Astrocyte (in vitro differentiated cells and primary cell): ENCODE data around the gene BLVRA. TPM values are rescaled to one million over a fixed set of nuclear protein-coding genes. Genes with fewer than 3 reads are reported as not detected.

ENCODE experiments used
- DNase-seq: peaks from one replicate; pipeline ENCODE4 v3.0.0-alpha.2; 2010; ENCODE audit warnings: low read depth
- FAIRE-seq: peaks from 2 replicates; lab custom pipeline; 2011; peaks lifted over from hg19 to GRCh38; lab: Jason Lieb, UNC
- H2AFZ ChIP-seq: 2 replicates; pipeline ENCODE4 v1.6.0; 2012; ENCODE audit warnings: low read depth, low read length, inconsistent platforms
- H3K27ac ChIP-seq: 2 replicates; pipeline ENCODE4 v1.5.1; 2011; ENCODE audit warnings: low read depth, low read length, inconsistent platforms
- H3K27me3 ChIP-seq: 2 replicates; pipeline ENCODE4 v1.6.0; 2011; ENCODE audit warnings: low read length, inconsistent platforms; ENCODE audit not compliant: insufficient read depth
- H3K36me3 ChIP-seq: 2 replicates; pipeline ENCODE4 v1.5.1; 2011; ENCODE audit warnings: low read length, inconsistent platforms; ENCODE audit not compliant: insufficient read depth
- H3K4me1 ChIP-seq: 2 replicates; pipeline ENCODE4 v1.5.1; 2011; ENCODE audit warnings: low read length, inconsistent platforms; ENCODE audit not compliant: insufficient read depth
- H3K4me2 ChIP-seq: 2 replicates; pipeline ENCODE4 v1.6.0; 2012; ENCODE audit warnings: low read length, inconsistent platforms
- H3K4me3 ChIP-seq: 2 replicates; pipeline ENCODE4 v1.5.1; 2011; ENCODE audit warnings: low read depth, mild to moderate bottlenecking, low read length, inconsistent platforms; ENCODE audit not compliant: insufficient read depth
- H3K79me2 ChIP-seq: 2 replicates; pipeline ENCODE4 v1.6.0; 2012; ENCODE audit warnings: mild to moderate bottlenecking, low read length, inconsistent platforms; ENCODE audit not compliant: insufficient read depth
- H3K9ac ChIP-seq: 2 replicates; pipeline ENCODE4 v1.6.0; 2012; ENCODE audit warnings: mild to moderate bottlenecking, low read length, inconsistent platforms
- H3K9me3 ChIP-seq: 2 replicates; pipeline ENCODE4 v1.5.1; 2012; ENCODE audit warnings: low read depth, mild to moderate bottlenecking, low read length, inconsistent platforms; ENCODE audit not compliant: insufficient read depth
- H4K20me1 ChIP-seq: 2 replicates; pipeline ENCODE4 v1.6.0; 2012; ENCODE audit warnings: low read length, inconsistent platforms; ENCODE audit not compliant: insufficient read depth
- H3K27ac Mint-ChIP-seq: one replicate; pipeline ENCODE4 v1.8.0; 2021; ENCODE audit warnings: mild to moderate bottlenecking, mixed read lengths; ENCODE audit not compliant: unreplicated experiment
- H3K27me3 Mint-ChIP-seq: one replicate; pipeline ENCODE4 v1.8.0; 2021; ENCODE audit warnings: low read depth, mixed read lengths; ENCODE audit not compliant: unreplicated experiment
- H3K36me3 Mint-ChIP-seq: one replicate; pipeline ENCODE4 v1.8.0; 2021; ENCODE audit warnings: low read depth, mixed read lengths; ENCODE audit not compliant: unreplicated experiment
- H3K4me1 Mint-ChIP-seq: one replicate; pipeline ENCODE4 v1.8.0; 2021; ENCODE audit warnings: low read depth, mixed read lengths; ENCODE audit not compliant: unreplicated experiment
- H3K4me3 Mint-ChIP-seq: one replicate; pipeline ENCODE4 v1.8.0; 2021; ENCODE audit warnings: mild to moderate bottlenecking, moderate library complexity, mixed read lengths; ENCODE audit not compliant: unreplicated experiment
- H3K9me3 Mint-ChIP-seq: one replicate; pipeline ENCODE4 v1.8.0; 2021; ENCODE audit warnings: mild to moderate bottlenecking, mixed read lengths; ENCODE audit not compliant: unreplicated experiment
- CTCF ChIP-seq: IDR thresholded peaks from 2 replicates; pipeline ENCODE4 v1.5.1; 2011; ENCODE audit warnings: low read depth, mild to moderate bottlenecking, inconsistent platforms, low read length, moderate library complexity; ENCODE audit not compliant: insufficient read depth
- EZH2 ChIP-seq: IDR thresholded peaks from 2 replicates; pipeline ENCODE4 v1.6.1; 2012; ENCODE audit warnings: mild to moderate bottlenecking, low read length, inconsistent platforms; ENCODE audit not compliant: insufficient read depth
- total RNA-seq: library from RNA; stranded (reverse); gene quantifications from 2 replicates; pipeline ENCODE4 v1.2.1, GENCODE V29; 2021

Gene BLVRA
- total RNA-seq, 1 donor from 2014 or later: 48.9 TPM

- Histone ChIP-seq H3K4me1 (no peaks in the 10 kb centered on the region), H3K4me2 (peak overlapping the region; percentile 83), H4K20me1 (no peaks in the 10 kb centered on the region), H3K36me3 (no peaks in the 10 kb centered on the region), H3K27me3 (no peaks in the 10 kb centered on the region), H3K9ac (peak overlapping the region; percentile 69), H3K79me2 (no peaks in the 10 kb centered on the region), H3K4me3 (no peak overlapping the region), H3K9me3 (peaks cover 3% of the 10 kb centered on the region), H3K27ac (no peak overlapping the region), H2AFZ (peak overlapping the region; percentile 92)
- Mint-ChIP-seq H3K4me1 (no peaks in the 10 kb centered on the region), H3K27ac (no peak overlapping the region), H3K9me3 (peaks cover 11% of the 10 kb centered on the region), H3K4me3 (no peak overlapping the region), H3K36me3 (no peaks in the 10 kb centered on the region), H3K27me3 (no peaks in the 10 kb centered on the region)
- TF ChIP-seq EZH2: no peak
- no peak for TF ChIP-seq CTCF
- DNase-seq (no peak), FAIRE-seq (no peak)
Measured at GRCh38 chr7:43838201-43838658, 79.8 kb downstream of the BLVRA start.

- peaks cover 5% of the 10 kb centered on the region for H3K4me1 ChIP-seq
- no peaks in the 10 kb centered on the region for H3K9me3 ChIP-seq
- no peaks in the 10 kb centered on the region for H3K36me3 Mint-ChIP-seq
- H3K4me1 Mint-ChIP-seq: no peaks in the 10 kb centered on the region
- H3K36me3 ChIP-seq: no peaks in the 10 kb centered on the region
- no peak overlapping the region for H3K9ac ChIP-seq
- FAIRE-seq (no peak), DNase-seq (no peak)
- no peak for TF ChIP-seq CTCF
- TF ChIP-seq EZH2: no peak
- H3K27me3 ChIP-seq: no peaks in the 10 kb centered on the region
- no peaks in the 10 kb centered on the region for H3K9me3 Mint-ChIP-seq
- H3K4me3 Mint-ChIP-seq: no peak overlapping the region
- no peak overlapping the region for H3K27ac ChIP-seq
- no peaks in the 10 kb centered on the region for H3K79me2 ChIP-seq
- no peak overlapping the region for H2AFZ ChIP-seq
- H4K20me1 ChIP-seq: no peaks in the 10 kb centered on the region
- no peak overlapping the region for H3K27ac Mint-ChIP-seq
- no peak overlapping the region for H3K4me2 ChIP-seq
- H3K27me3 Mint-ChIP-seq: peaks cover 2% of the 10 kb centered on the region
- H3K4me3 ChIP-seq: no peak overlapping the region
Measured at GRCh38 chr7:43843296-43843695, 84.8 kb downstream of the BLVRA start.

GRCh38 chr7:43844257-43844656, 85.8 kb downstream of the BLVRA start:
- H2AFZ ChIP-seq: no peak overlapping the region

More at GRCh38 chr7:43844257-43844656, 85.8 kb downstream of the BLVRA start:
- Mint-ChIP-seq H3K9me3 (no peaks in the 10 kb centered on the region), H3K36me3 (no peaks in the 10 kb centered on the region), H3K27me3 (peaks cover 2% of the 10 kb centered on the region), H3K4me1 (no peaks in the 10 kb centered on the region), H3K4me3 (no peak overlapping the region), H3K27ac (no peak overlapping the region)
- no peak overlapping the region for H3K4me3 ChIP-seq
- DNase-seq (no peak), FAIRE-seq (no peak)
- no peak overlapping the region for H3K27ac ChIP-seq
- no peaks in the 10 kb centered on the region for H3K36me3 ChIP-seq
- TF ChIP-seq EZH2: no peak
- no peak for TF ChIP-seq CTCF
- no peaks in the 10 kb centered on the region for H4K20me1 ChIP-seq
- H3K79me2 ChIP-seq: no peaks in the 10 kb centered on the region
- no peaks in the 10 kb centered on the region for H3K27me3 ChIP-seq
- H3K4me2 ChIP-seq: no peak overlapping the region
- H3K9me3 ChIP-seq: no peaks in the 10 kb centered on the region
- no peak overlapping the region for H3K9ac ChIP-seq
- H3K4me1 ChIP-seq: peaks cover 5% of the 10 kb centered on the region
